ENCODE measurements around the gene GRIA4. TPM values are rescaled to one million over a fixed set of nuclear protein-coding genes. Genes with fewer than 3 reads are reported as not detected.
"Not testable (repeated sequence)": the region's sequence is repeated elsewhere in the genome, so short reads cannot be mapped to it uniquely, and the experiment has no call there.

GRIA4 gene
- total RNA-seq, 1 donor from 2014 or later, result 7.7 TPM

- DNase-seq (ENCODE audit: low spot score), result no peak
Measured at GRCh38 chr11:105860105-105860504, 250.2 kb downstream of the GRIA4 start.

- no peak for DNase-seq (ENCODE audit: low spot score)
Measured at GRCh38 chr11:105861225-105861624, 251.4 kb downstream of the GRIA4 start.

GRCh38 chr11:105862736-105863367, 253.0 kb downstream of the GRIA4 start:
- peak; percentile 66 for DNase-seq (ENCODE audit: low spot score)

- DNase-seq (ENCODE audit: low spot score), result no peak
Measured at GRCh38 chr11:105863523-105863922, 253.7 kb downstream of the GRIA4 start.

- DNase-seq (ENCODE audit: low spot score), result no peak
Measured at GRCh38 chr11:105867742-105868141, 257.9 kb downstream of the GRIA4 start.

GRCh38 chr11:105868762-105869285, 259.0 kb downstream of the GRIA4 start:
- DNase-seq (ENCODE audit: low spot score), result no peak

GRCh38 chr11:105870516-105871113, 260.7 kb downstream of the GRIA4 start:
- DNase-seq (ENCODE audit: low spot score), result no peak

GRCh38 chr11:105878510-105878909, 268.6 kb downstream of the GRIA4 start:
- DNase-seq (ENCODE audit: low spot score), result no peak

- not testable (repeated sequence) for DNase-seq (ENCODE audit: low spot score)
Measured at GRCh38 chr11:105878927-105879326, 269.1 kb downstream of the GRIA4 start.

- no peak for DNase-seq (ENCODE audit: low spot score)
Measured at GRCh38 chr11:105881027-105881426, 271.2 kb downstream of the GRIA4 start.

GRCh38 chr11:105884436-105884835, 274.6 kb downstream of the GRIA4 start:
- DNase-seq (ENCODE audit: low spot score), result no peak

- DNase-seq (ENCODE audit: low spot score), result no peak
Measured at GRCh38 chr11:105891685-105892084, 281.8 kb downstream of the GRIA4 start.

GRCh38 chr11:105897161-105897560, 287.3 kb downstream of the GRIA4 start:
- no peak for DNase-seq (ENCODE audit: low spot score)

- no peak for DNase-seq (ENCODE audit: low spot score)
Measured at GRCh38 chr11:105899772-105900171, 289.9 kb downstream of the GRIA4 start.

- no peak for DNase-seq (ENCODE audit: low spot score)
Measured at GRCh38 chr11:105900515-105901035, 290.7 kb downstream of the GRIA4 start.

- DNase-seq (ENCODE audit: low spot score), result no peak
Measured at GRCh38 chr11:105903113-105903512, 293.2 kb downstream of the GRIA4 start.

- DNase-seq (ENCODE audit: low spot score), result no peak
Measured at GRCh38 chr11:105906517-105906916, 296.6 kb downstream of the GRIA4 start.

- DNase-seq (ENCODE audit: low spot score), result no peak
Measured at GRCh38 chr11:105907319-105907718, 297.4 kb downstream of the GRIA4 start.

- no peak for DNase-seq (ENCODE audit: low spot score)
Measured at GRCh38 chr11:105910095-105910715, 300.3 kb downstream of the GRIA4 start.

- no peak for DNase-seq (ENCODE audit: low spot score)
Measured at GRCh38 chr11:105911454-105911853, 301.6 kb downstream of the GRIA4 start.

- DNase-seq (ENCODE audit: low spot score), result no peak
Measured at GRCh38 chr11:105912666-105913065, 302.8 kb downstream of the GRIA4 start.

- no peak for DNase-seq (ENCODE audit: low spot score)
Measured at GRCh38 chr11:105915021-105915420, 305.1 kb downstream of the GRIA4 start.

GRCh38 chr11:105918039-105918438, 308.2 kb downstream of the GRIA4 start:
- no peak for DNase-seq (ENCODE audit: low spot score)

Measured in umbilical cord (tissue), 2 donors.